Neural crest cell (in vitro differentiated cells): ENCODE measurements around the gene TNXB. TPM values are rescaled to one million over a fixed set of nuclear protein-coding genes. Genes with fewer than 3 reads are reported as not detected.
"Not testable (repeated sequence)": the region's sequence is repeated elsewhere in the genome, so short reads cannot be mapped to it uniquely, and the experiment has no call there.

ENCODE experiments used
- DNase-seq: peaks from one replicate; pipeline ENCODE4 v3.0.0; 2021; ENCODE audit warnings: low read depth, mixed read lengths, low spot score
- H3K27ac Mint-ChIP-seq: one replicate; pipeline ENCODE4 v1.8.0; 2021; ENCODE audit warnings: mild to moderate bottlenecking, mixed read lengths; ENCODE audit not compliant: unreplicated experiment
- H3K27me3 Mint-ChIP-seq: 2 replicates; pipeline ENCODE4 v1.8.0; 2021; ENCODE audit warnings: low read depth, mild to moderate bottlenecking, mixed read lengths
- H3K36me3 Mint-ChIP-seq: 2 replicates; pipeline ENCODE4 v1.8.0; 2021; ENCODE audit warnings: low read depth, mild to moderate bottlenecking, mixed read lengths
- H3K4me1 Mint-ChIP-seq: 2 replicates; pipeline ENCODE4 v1.8.0; 2021; ENCODE audit warnings: mixed read lengths
- H3K4me3 Mint-ChIP-seq: one replicate; pipeline ENCODE4 v1.8.0; 2021; ENCODE audit warnings: mild to moderate bottlenecking, mixed read lengths
- H3K9me3 Mint-ChIP-seq: 2 replicates; pipeline ENCODE4 v1.8.0; 2021; ENCODE audit warnings: mixed read lengths
- total RNA-seq: library from RNA; stranded (reverse); gene quantifications from 2 replicates; pipeline ENCODE4 v1.2.1, GENCODE V29; 2021
- TF ChIP-seq, protein P1 (sequence below): fragments of 200-600 bp; sonication (generic); conservative IDR thresholded peaks from 2 replicates; pipeline ENCODE4 v1.5.0; 2021; ENCODE audit warnings: antibody characterized with exemption, mild to moderate bottlenecking

Gene TNXB
- total RNA-seq, 1 donor from 2014 or later, result 6.6 TPM

- H3K27me3 Mint-ChIP-seq, result peaks cover 49% of the 10 kb centered on the region
Measured at GRCh38 chr6:32108094-32108627, 977 bp downstream of the TNXB start.

GRCh38 chr6:32107406-32107805 is 1.7 kb downstream of the TNXB start:
- H3K4me1 Mint-ChIP-seq, result peaks cover 25% of the 10 kb centered on the region
- no peak for DNase-seq
- H3K27ac Mint-ChIP-seq, result no peak overlapping the region
- H3K4me3 Mint-ChIP-seq, result no peak overlapping the region
- TF ChIP-seq, protein P1, sequence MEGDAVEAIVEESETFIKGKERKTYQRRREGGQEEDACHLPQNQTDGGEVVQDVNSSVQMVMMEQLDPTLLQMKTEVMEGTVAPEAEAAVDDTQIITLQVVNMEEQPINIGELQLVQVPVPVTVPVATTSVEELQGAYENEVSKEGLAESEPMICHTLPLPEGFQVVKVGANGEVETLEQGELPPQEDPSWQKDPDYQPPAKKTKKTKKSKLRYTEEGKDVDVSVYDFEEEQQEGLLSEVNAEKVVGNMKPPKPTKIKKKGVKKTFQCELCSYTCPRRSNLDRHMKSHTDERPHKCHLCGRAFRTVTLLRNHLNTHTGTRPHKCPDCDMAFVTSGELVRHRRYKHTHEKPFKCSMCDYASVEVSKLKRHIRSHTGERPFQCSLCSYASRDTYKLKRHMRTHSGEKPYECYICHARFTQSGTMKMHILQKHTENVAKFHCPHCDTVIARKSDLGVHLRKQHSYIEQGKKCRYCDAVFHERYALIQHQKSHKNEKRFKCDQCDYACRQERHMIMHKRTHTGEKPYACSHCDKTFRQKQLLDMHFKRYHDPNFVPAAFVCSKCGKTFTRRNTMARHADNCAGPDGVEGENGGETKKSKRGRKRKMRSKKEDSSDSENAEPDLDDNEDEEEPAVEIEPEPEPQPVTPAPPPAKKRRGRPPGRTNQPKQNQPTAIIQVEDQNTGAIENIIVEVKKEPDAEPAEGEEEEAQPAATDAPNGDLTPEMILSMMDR, result no peak
- peaks cover 2% of the 10 kb centered on the region for H3K36me3 Mint-ChIP-seq
- no peaks in the 10 kb centered on the region for H3K9me3 Mint-ChIP-seq
- peaks cover 49% of the 10 kb centered on the region for H3K27me3 Mint-ChIP-seq

More at GRCh38 chr6:32108094-32108627, 977 bp downstream of the TNXB start:
- DNase-seq, result no peak
- peaks cover 2% of the 10 kb centered on the region for H3K36me3 Mint-ChIP-seq
- no peaks in the 10 kb centered on the region for H3K9me3 Mint-ChIP-seq
- H3K4me3 Mint-ChIP-seq, result peak overlapping the region; percentile 58
- TF ChIP-seq, protein P1, result no peak
- H3K4me1 Mint-ChIP-seq, result peaks cover 33% of the 10 kb centered on the region
- no peak overlapping the region for H3K27ac Mint-ChIP-seq

GRCh38 chr6:32105433-32105832 is 3.7 kb downstream of the TNXB start:
- Mint-ChIP-seq H3K4me1 (peaks cover 12% of the 10 kb centered on the region), H3K9me3 (no peaks in the 10 kb centered on the region), H3K27me3 (peaks cover 49% of the 10 kb centered on the region), H3K27ac (no peak overlapping the region), H3K4me3 (no peak overlapping the region), H3K36me3 (no peaks in the 10 kb centered on the region)
- TF ChIP-seq, protein P1, result no peak
- DNase-seq, result no peak

DNA sequence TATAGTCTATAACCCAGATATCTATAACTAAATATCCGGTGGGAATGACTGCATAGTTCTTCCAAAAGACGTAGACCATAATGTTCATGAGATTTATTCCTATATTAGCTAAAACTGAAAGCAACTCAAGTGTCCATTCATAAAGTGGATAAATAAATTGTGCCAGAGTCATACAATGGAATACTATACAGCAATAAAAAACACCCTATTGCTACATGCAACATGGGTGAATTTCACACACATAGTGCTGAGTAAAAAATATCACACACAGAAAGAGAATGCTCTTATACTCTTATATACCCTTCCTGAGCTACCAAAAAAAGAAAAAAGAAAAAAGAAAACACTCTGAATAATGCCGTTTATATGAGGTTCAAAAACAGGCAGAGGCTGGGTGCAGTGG is 6.9 kb downstream of the TNXB start:
- TF ChIP-seq, protein P1, result no peak
- Mint-ChIP-seq H3K27me3 (peaks cover 20% of the 10 kb centered on the region), H3K27ac (no peak overlapping the region), H3K36me3 (no peaks in the 10 kb centered on the region), H3K4me3 (no peak overlapping the region), H3K9me3 (no peaks in the 10 kb centered on the region), H3K4me1 (no peaks in the 10 kb centered on the region)
- no peak for DNase-seq

DNA sequence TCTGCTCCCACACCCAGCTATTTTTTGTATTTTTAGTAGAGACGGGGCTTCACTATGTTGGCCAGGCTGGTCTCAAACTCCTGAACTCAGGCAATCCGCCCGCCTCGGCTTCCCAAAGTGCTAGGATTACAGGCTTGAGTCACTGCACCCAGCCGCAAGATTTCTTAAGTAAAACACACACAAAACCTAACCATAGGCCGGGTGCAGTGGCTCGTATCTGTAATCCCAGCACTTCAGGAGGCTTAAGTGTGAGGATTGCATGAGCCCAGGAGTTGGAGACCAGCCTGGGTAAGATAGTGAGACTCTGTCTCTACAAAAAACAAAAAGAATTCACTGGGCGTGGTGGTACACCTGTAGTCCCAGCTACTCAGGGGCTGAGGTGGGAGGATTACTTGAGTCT is 8.9 kb downstream of the TNXB start:
- not testable (repeated sequence) for DNase-seq, H3K4me1 Mint-ChIP-seq, H3K9me3 Mint-ChIP-seq, H3K36me3 Mint-ChIP-seq, H3K27ac Mint-ChIP-seq, H3K4me3 Mint-ChIP-seq
- H3K27me3 Mint-ChIP-seq, result peaks cover 10% of the 10 kb centered on the region

- H3K9me3 Mint-ChIP-seq, result no peaks in the 10 kb centered on the region
- no peak overlapping the region for H3K27ac Mint-ChIP-seq
- TF ChIP-seq, protein P1, result no peak
Measured at GRCh38 chr6:32097364-32097763, 11.8 kb downstream of the TNXB start.

More at GRCh38 chr6:32097364-32097763, 11.8 kb downstream of the TNXB start:
- DNase-seq, result no peak
- H3K36me3 Mint-ChIP-seq, result no peaks in the 10 kb centered on the region
- H3K4me3 Mint-ChIP-seq, result no peak overlapping the region
- no peaks in the 10 kb centered on the region for H3K4me1 Mint-ChIP-seq
- H3K27me3 Mint-ChIP-seq, result no peaks in the 10 kb centered on the region
